Measurements from ENCODE around the gene FBL. TPM values are rescaled to one million over a fixed set of nuclear protein-coding genes. Genes with fewer than 3 reads are reported as not detected.

FBL gene
- total RNA-seq, 1 experiment from 2014 or later: 576 TPM

GRCh38 chr19:39827216-39827615, 19.0 kb downstream of the FBL start:
- no peak overlapping the region for H3K4me3 Mint-ChIP-seq
- no peak overlapping the region for H3K27ac Mint-ChIP-seq
- ChIA-PET CTCF (interaction anchor here (1.4 kb wide), 1 partner anchor 34 kb away, joined by 5 read pairs; no protein-coding TSS in a partner anchor), POLR2A (no interaction called here)
- H3K4me1 Mint-ChIP-seq: peaks cover under 1% of the 10 kb centered on the region; the same call in 1 of the 2 replicates
- H3K27me3 Mint-ChIP-seq (ENCODE audit: low read depth): no peaks in the 10 kb centered on the region
- H3K36me3 Mint-ChIP-seq: peaks cover 18% of the 10 kb centered on the region
- ATAC-seq (no peak), DNase-seq (ENCODE audit: low spot score) (no peak)
- TF ChIP-seq TCF7 (CRISPR knock-in tag; IDR thresholded peaks at IDR 0.05; ENCODE audit: low read depth) (no peak), MYBL2 (CRISPR knock-in tag; IDR thresholded peaks at IDR 0.05) (no peak)
- no peaks in the 10 kb centered on the region for H3K9me3 Mint-ChIP-seq

DNA sequence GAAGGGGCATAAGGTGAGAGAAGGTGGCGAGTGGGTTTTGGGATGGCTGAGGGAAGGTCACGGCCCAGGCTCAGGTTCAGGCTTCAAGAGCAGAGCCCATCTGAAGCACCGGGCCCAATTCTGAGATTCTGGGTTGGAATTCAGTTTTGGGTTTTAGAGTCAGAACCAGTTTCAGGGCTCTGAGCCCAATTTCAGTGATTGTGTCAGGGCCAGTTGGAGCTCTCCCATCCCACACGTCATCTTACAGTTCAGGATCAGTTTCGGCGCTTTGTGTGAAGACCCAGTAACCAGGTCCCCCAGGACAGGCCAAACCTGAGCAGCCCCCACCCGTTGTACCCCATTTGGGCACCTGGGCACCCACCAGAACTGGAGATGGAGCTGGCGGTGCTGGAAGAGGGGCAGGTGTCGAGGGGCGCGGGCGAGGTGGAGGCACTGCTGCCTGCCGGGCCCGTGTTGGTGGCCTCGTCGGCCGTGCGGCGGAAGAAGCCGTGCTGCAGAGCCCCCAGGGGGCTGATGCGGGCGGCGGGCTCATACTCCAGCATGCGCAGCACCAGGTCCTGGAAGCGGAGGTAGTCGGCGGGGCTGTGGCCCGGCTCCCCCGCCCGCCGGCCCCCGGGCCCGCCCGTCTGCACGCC, 19.8 kb downstream of the FBL start:
- no peak for ATAC-seq
- H3K9me3 Mint-ChIP-seq: no peaks in the 10 kb centered on the region
- no peak overlapping the region for H3K27ac Mint-ChIP-seq
- no peaks in the 10 kb centered on the region for H3K27me3 Mint-ChIP-seq (ENCODE audit: low read depth)
- TF ChIP-seq ZNF512 (CRISPR knock-in tag; IDR thresholded peaks at IDR 0.05; ENCODE audit: borderline replicate concordance): no peak
- no peak for TF ChIP-seq ZNF232 (CRISPR knock-in tag; IDR thresholded peaks at IDR 0.05)
- no peak for TF ChIP-seq ZBTB43 (CRISPR knock-in tag; IDR thresholded peaks at IDR 0.05)
- TF ChIP-seq ATF6 (CRISPR knock-in tag; IDR thresholded peaks at IDR 0.05): no peak
- no peak for TF ChIP-seq MYBL2 (CRISPR knock-in tag; IDR thresholded peaks at IDR 0.05)
- TF ChIP-seq, protein P1, sequence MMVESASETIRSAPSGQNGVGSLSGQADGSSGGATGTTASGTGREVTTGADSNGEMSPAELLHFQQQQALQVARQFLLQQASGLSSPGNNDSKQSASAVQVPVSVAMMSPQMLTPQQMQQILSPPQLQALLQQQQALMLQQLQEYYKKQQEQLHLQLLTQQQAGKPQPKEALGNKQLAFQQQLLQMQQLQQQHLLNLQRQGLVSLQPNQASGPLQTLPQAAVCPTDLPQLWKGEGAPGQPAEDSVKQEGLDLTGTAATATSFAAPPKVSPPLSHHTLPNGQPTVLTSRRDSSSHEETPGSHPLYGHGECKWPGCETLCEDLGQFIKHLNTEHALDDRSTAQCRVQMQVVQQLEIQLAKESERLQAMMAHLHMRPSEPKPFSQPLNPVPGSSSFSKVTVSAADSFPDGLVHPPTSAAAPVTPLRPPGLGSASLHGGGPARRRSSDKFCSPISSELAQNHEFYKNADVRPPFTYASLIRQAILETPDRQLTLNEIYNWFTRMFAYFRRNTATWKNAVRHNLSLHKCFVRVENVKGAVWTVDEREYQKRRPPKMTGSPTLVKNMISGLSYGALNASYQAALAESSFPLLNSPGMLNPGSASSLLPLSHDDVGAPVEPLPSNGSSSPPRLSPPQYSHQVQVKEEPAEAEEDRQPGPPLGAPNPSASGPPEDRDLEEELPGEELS (CRISPR knock-in tag; IDR thresholded peaks at IDR 0.05): no peak
- TF ChIP-seq CREM (CRISPR knock-in tag; IDR thresholded peaks at IDR 0.05): no peak
- no peak for TF ChIP-seq JUN (CRISPR knock-in tag; IDR thresholded peaks at IDR 0.05)
- no peak for TF ChIP-seq TCF7 (CRISPR knock-in tag; IDR thresholded peaks at IDR 0.05; ENCODE audit: low read depth)
- TF ChIP-seq ATF2 (CRISPR knock-in tag; IDR thresholded peaks at IDR 0.05; ENCODE audit: borderline replicate concordance, low read depth): no peak
- no peak for TF ChIP-seq GTF2I (CRISPR knock-in tag; conservative IDR thresholded peaks at IDR 0.05)
- TF ChIP-seq HMGXB4 (CRISPR knock-in tag; IDR thresholded peaks at IDR 0.05): no peak
- TF ChIP-seq RORB (CRISPR knock-in tag; IDR thresholded peaks at IDR 0.05): no peak
- no peak for TF ChIP-seq NFE2L1 (CRISPR knock-in tag; IDR thresholded peaks at IDR 0.05)
- no peak for TF ChIP-seq NFYB (CRISPR knock-in tag; conservative IDR thresholded peaks at IDR 0.05; ENCODE audit: low read depth)
- no peak for TF ChIP-seq NR1H2 (CRISPR knock-in tag; IDR thresholded peaks at IDR 0.05)
- no peak for TF ChIP-seq AFF4 (CRISPR knock-in tag; IDR thresholded peaks at IDR 0.05; ENCODE audit: borderline replicate concordance)
- H3K36me3 Mint-ChIP-seq: peaks cover 18% of the 10 kb centered on the region
- ChIA-PET CTCF (interaction anchor here (1.5 to 2.0 kb wide), 2 partner anchors 16 to 33 kb away, joined by 4 to 6 read pairs; no protein-coding TSS in a partner anchor), POLR2A (interaction anchor here (1.6 kb wide), 1 partner anchor 31 kb away, joined by 3 read pairs; no protein-coding TSS in a partner anchor)
- H3K4me3 Mint-ChIP-seq: no peak overlapping the region
- no peak for DNase-seq (ENCODE audit: low spot score)
- H3K4me1 Mint-ChIP-seq: no peaks in the 10 kb centered on the region
